ENCODE measurements around the gene GYS1.

The GYS1 gene

DNA sequence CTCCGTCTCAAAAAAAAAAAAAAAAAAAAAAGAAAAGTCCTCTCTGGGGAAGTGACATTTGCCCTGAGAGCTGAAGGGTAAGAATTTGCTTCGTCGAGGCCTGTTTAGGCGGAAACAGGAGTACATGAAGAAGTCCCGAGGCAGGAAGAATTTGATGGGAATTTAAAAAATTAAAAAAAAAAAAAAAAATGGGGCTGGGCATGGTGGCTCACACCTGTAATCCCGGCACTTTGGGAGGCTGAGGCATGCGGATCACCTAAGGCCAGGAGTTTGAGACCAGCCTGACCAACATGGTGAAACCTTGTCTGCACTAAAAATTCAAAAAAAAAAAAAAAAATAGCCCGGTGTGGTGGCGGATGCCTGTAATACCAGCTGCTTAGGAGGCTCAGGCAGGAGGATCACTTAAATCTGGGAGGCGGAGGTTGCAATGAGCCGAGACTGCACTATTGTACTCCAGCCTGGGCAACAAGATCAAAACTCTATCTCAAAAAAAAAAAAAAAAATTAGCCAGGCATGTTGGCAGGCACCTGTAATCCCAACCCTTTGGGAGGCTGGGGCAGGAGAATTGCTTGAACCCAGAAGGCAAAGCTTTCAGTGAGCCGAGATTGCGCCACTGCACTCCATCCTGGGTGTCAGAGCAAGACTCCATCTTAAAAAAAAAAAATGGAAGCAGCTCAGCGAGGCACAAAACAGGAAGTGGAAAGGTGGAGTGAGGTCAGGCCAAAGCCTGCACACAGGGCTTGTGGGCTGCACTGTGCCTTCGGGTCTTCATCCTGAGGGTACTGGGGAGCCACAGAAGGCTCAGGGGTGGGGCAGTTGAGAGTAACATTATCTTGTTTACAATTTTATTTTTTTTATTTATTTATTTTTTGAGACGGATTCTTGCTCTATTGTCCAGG lies 33.5 kb downstream of the GYS1 start:
- peaks cover 10% of the 10 kb centered on the region for H3K79me2 ChIP-seq (ENCODE audit: control insufficient read depth, insufficient read depth, low read length)
- H3K27me3 ChIP-seq (ENCODE audit: insufficient read depth, low read length, poor library complexity) = no peaks in the 10 kb centered on the region
- H3K56ac ChIP-seq (ENCODE audit: low read length) = no peak overlapping the region
- H3K4me1 ChIP-seq (ENCODE audit: control insufficient read depth, low read depth, low read length) = peaks cover 17% of the 10 kb centered on the region
- H3K9ac ChIP-seq (ENCODE audit: low read length) = no peak overlapping the region
- no peak overlapping the region for H3K18ac ChIP-seq (ENCODE audit: low read length)
- no peak overlapping the region for H2BK15ac ChIP-seq (replicated peaks; ENCODE audit: low read depth)
- H3K4me3 ChIP-seq (ENCODE audit: low read length) = no peak overlapping the region
- H3K36me3 ChIP-seq (ENCODE audit: control insufficient read depth, insufficient read depth, low read length) = peaks cover 8% of the 10 kb centered on the region
- H4K5ac ChIP-seq (ENCODE audit: low read length) = no peak overlapping the region
- no peak overlapping the region for H3K23ac ChIP-seq (ENCODE audit: low read length)
- DNase-seq = no peak
- peaks cover 14% of the 10 kb centered on the region for H3K79me1 ChIP-seq (ENCODE audit: low read length)
- H2BK5ac ChIP-seq (ENCODE audit: low read length) = no peak overlapping the region
- H2BK120ac ChIP-seq (ENCODE audit: low read depth, low read length) = no peak overlapping the region
- WGBS (ENCODE audit: extremely low coverage, insufficient coverage, low lambda C conversion rate) = no CpG with 5 or more reads among the region's 16 CpGs
- H4K8ac ChIP-seq (ENCODE audit: low read depth, low read length) = no peak overlapping the region
- H3K4me2 ChIP-seq (ENCODE audit: low read length) = no peak overlapping the region
- no peak overlapping the region for H2AK5ac ChIP-seq (ENCODE audit: low read length)
- H3K4ac ChIP-seq (ENCODE audit: low read depth, low read length) = no peak overlapping the region
- no peak overlapping the region for H3K27ac ChIP-seq (ENCODE audit: low read depth, low read length)

DNA sequence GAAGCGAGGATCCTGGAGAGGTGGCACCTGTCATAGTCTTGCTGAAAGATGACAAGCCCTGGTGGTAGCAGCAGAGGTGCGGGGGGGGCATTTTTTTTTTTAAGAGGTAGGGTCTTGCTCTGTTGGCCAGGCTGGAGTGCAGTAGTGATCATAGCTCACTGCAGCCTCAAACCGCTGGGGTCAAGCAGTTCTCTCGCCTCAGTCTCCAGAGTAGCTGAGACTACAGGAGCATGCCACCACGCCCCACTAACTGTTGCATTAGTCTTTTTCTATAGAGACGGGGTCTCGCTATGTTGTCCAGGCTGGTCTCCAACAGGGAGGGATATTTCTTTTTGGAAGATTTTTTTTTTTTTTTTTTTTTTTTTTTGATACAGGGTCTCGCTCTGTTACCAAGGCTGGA lies 35.1 kb downstream of the GYS1 start:
- peaks cover 8% of the 10 kb centered on the region for H3K36me3 ChIP-seq (ENCODE audit: control insufficient read depth, insufficient read depth, low read length)
- H3K79me1 ChIP-seq (ENCODE audit: low read length) = peaks cover 14% of the 10 kb centered on the region
- H2AK5ac ChIP-seq (ENCODE audit: low read length) = no peak overlapping the region
- H3K18ac ChIP-seq (ENCODE audit: low read length) = no peak overlapping the region
- no peak overlapping the region for H4K5ac ChIP-seq (ENCODE audit: low read length)
- peaks cover 5% of the 10 kb centered on the region for H3K4me1 ChIP-seq (ENCODE audit: control insufficient read depth, low read depth, low read length)
- H2BK5ac ChIP-seq (ENCODE audit: low read length) = no peak overlapping the region
- DNase-seq = no peak
- H2BK15ac ChIP-seq (replicated peaks; ENCODE audit: low read depth) = no peak overlapping the region
- no peak overlapping the region for H3K56ac ChIP-seq (ENCODE audit: low read length)
- H3K9ac ChIP-seq (ENCODE audit: low read length) = no peak overlapping the region
- H3K4ac ChIP-seq (ENCODE audit: low read depth, low read length) = no peak overlapping the region
- no peak overlapping the region for H3K4me3 ChIP-seq (ENCODE audit: low read length)
- no peak overlapping the region for H2BK120ac ChIP-seq (ENCODE audit: low read depth, low read length)
- H3K27me3 ChIP-seq (ENCODE audit: insufficient read depth, low read length, poor library complexity) = no peaks in the 10 kb centered on the region
- no CpG with 5 or more reads among the region's 8 CpGs for WGBS (ENCODE audit: extremely low coverage, insufficient coverage, low lambda C conversion rate)
- peaks cover 10% of the 10 kb centered on the region for H3K79me2 ChIP-seq (ENCODE audit: control insufficient read depth, insufficient read depth, low read length)
- H3K27ac ChIP-seq (ENCODE audit: low read depth, low read length) = no peak overlapping the region
- no peak overlapping the region for H3K4me2 ChIP-seq (ENCODE audit: low read length)
- no peak overlapping the region for H3K23ac ChIP-seq (ENCODE audit: low read length)
- H4K8ac ChIP-seq (ENCODE audit: low read depth, low read length) = no peak overlapping the region

DNA sequence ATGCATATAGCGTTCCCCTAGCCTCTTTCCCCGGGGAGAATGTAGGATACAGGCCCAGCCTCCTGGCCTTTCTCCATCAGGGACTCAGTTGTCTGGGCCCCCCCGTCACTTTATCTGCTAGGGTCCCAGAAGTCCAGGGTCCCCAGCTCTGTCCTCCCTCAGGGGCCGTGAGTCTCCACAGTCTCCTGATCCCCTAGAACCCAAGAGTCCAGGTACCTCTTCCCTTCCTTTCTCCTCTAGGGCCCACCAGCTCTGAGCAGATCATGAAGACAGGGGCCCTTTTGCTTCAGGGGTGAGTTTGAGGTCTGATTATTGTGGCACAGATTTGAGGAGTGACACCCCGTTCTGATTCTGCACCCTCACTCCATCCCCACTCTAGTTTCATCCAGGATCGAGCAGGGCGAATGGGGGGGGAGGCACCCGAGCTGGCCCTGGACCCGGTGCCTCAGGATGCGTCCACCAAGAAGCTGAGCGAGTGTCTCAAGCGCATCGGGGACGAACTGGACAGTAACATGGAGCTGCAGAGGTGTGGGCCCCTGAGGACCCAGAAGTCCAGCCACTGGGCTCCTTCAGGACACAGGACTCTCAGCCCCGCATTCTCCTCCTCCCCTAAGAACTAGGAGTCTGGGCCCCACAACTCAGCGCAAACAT lies 37.7 kb downstream of the GYS1 start:
- Histone ChIP-seq H2BK5ac (ENCODE audit: low read length) (peak overlapping the region; percentile 47), H3K9ac (ENCODE audit: low read length) (peak overlapping the region; percentile 97), H3K4me2 (ENCODE audit: low read length) (peak overlapping the region; percentile 76), H2BK15ac (replicated peaks; ENCODE audit: low read depth) (no peak overlapping the region), H3K18ac (ENCODE audit: low read length) (peak overlapping the region; percentile 88), H3K4me1 (ENCODE audit: control insufficient read depth, low read depth, low read length) (peaks cover 2% of the 10 kb centered on the region), H2BK120ac (ENCODE audit: low read depth, low read length) (no peak overlapping the region), H3K4ac (ENCODE audit: low read depth, low read length) (peak overlapping the region; percentile 63), H4K5ac (ENCODE audit: low read length) (no peak overlapping the region), H3K79me1 (ENCODE audit: low read length) (peaks cover 14% of the 10 kb centered on the region), H3K56ac (ENCODE audit: low read length) (peak overlapping the region; percentile 94), H3K27ac (ENCODE audit: low read depth, low read length) (peak overlapping the region; percentile 95), H2AK5ac (ENCODE audit: low read length) (peak overlapping the region; percentile 65), H4K8ac (ENCODE audit: low read depth, low read length) (peak overlapping the region; percentile 2), H3K79me2 (ENCODE audit: control insufficient read depth, insufficient read depth, low read length) (peaks cover 10% of the 10 kb centered on the region), H3K27me3 (ENCODE audit: insufficient read depth, low read length, poor library complexity) (no peaks in the 10 kb centered on the region), H3K23ac (ENCODE audit: low read length) (peak overlapping the region; percentile 94), H3K36me3 (ENCODE audit: control insufficient read depth, insufficient read depth, low read length) (peaks cover 8% of the 10 kb centered on the region), H3K4me3 (ENCODE audit: low read length) (peak overlapping the region; percentile 79)
- no peak for DNase-seq
- WGBS (ENCODE audit: extremely low coverage, insufficient coverage, low lambda C conversion rate) = no CpG with 5 or more reads among the region's 16 CpGs

DNA sequence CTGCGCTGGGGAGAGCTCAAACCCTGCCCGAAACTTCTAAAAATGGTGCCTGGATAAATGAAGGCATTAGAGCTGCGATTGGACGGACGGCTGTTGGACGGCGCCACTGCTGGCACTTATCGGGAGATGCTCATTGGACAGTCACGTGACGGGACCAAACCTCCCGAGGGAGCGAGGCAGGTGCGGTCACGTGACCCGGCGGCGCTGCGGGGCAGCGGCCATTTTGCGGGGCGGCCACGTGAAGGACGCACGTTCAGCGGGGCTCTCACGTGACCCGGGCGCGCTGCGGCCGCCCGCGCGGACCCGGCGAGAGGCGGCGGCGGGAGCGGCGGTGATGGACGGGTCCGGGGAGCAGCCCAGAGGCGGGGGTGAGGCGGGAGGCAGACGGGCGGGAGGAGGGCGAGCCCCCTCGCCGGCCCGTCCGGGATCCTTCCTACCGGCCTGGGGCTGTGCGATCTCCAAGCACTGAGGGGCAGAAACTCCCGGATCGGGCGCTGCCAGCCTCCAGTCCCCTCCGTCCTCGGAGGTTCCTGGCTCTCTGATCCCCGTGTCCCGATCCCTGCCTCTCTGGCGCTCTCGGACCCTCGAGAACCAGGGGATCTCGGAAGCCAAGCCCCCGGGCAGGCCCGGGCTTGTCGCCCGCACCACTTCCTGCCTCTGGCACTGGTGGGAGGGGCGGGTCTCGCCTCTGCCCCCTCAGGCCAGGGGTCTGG lies 38.4 kb downstream of the GYS1 start, which contains the start of gene BAX:
Gene BAX (plus strand): TSS at position 281 of the 713 bp plus-strand sequence. CDS start 54 bp downstream, at position 335.
- peak within 1 kb of the TSS; percentile 97 for H3K9ac ChIP-seq (ENCODE audit: low read length)
- no peaks in the 10 kb centered on the region for H3K27me3 ChIP-seq (ENCODE audit: insufficient read depth, low read length, poor library complexity)
- no peak within 1 kb of the TSS for H2BK15ac ChIP-seq (replicated peaks; ENCODE audit: low read depth)
- peak within 1 kb of the TSS; percentile 65 for H2AK5ac ChIP-seq (ENCODE audit: low read length)
- peak within 1 kb of the TSS; percentile 71 for H4K5ac ChIP-seq (ENCODE audit: low read length)
- peaks cover 8% of the 10 kb centered on the region for H3K36me3 ChIP-seq (ENCODE audit: control insufficient read depth, insufficient read depth, low read length)
- no peak within 1 kb of the TSS for H2BK120ac ChIP-seq (ENCODE audit: low read depth, low read length)
- H3K4ac ChIP-seq (ENCODE audit: low read depth, low read length) = peak within 1 kb of the TSS; percentile 63
- H3K27ac ChIP-seq (ENCODE audit: low read depth, low read length) = peak within 1 kb of the TSS; percentile 95
- peak within 1 kb of the TSS; percentile 87 for H3K4me2 ChIP-seq (ENCODE audit: low read length)
- WGBS (ENCODE audit: extremely low coverage, insufficient coverage, low lambda C conversion rate) = no CpG with 5 or more reads among the region's 71 CpGs
- peak; percentile 98 for DNase-seq
- H3K4me3 ChIP-seq (ENCODE audit: low read length) = peak within 1 kb of the TSS; percentile 79
- H3K56ac ChIP-seq (ENCODE audit: low read length) = peak within 1 kb of the TSS; percentile 94
- H3K23ac ChIP-seq (ENCODE audit: low read length) = peak within 1 kb of the TSS; percentile 94
- peaks cover 14% of the 10 kb centered on the region for H3K79me1 ChIP-seq (ENCODE audit: low read length)
- H3K79me2 ChIP-seq (ENCODE audit: control insufficient read depth, insufficient read depth, low read length) = peaks cover 10% of the 10 kb centered on the region
- peaks cover 2% of the 10 kb centered on the region for H3K4me1 ChIP-seq (ENCODE audit: control insufficient read depth, low read depth, low read length)
- peak within 1 kb of the TSS; percentile 75 for H2BK5ac ChIP-seq (ENCODE audit: low read length)
- peak within 1 kb of the TSS; percentile 77 for H4K8ac ChIP-seq (ENCODE audit: low read depth, low read length)
- peak within 1 kb of the TSS; percentile 88 for H3K18ac ChIP-seq (ENCODE audit: low read length)

DNA sequence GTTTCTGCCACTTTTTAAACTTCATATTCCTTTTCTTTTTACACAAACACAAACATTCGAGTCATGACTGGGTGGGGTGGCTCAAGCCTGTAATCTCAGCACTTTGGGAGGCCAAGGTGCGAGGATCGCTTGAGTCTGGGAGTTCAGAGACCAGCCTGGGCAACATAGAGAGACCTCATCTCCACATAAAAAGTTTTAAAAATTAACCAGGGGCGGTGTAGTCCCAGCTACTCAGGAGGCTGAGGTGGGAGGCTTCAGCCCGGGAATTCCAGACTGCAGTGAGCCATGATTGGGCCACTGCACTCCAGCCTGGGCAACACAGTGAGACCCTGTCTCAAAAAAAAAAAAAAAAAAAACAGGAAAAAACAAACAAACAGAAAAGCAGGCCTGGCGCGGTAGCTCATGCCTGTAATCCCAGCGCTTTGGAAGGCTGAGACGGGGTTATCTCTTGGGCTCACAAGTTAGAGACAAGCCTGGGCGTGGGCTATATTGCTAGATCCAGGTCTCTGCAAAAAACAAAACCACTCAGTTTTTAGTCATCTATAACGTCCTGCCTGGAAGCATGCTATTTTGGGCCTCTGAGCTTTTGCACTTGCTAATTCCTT lies 39.0 kb downstream of the GYS1 start:
- H3K23ac ChIP-seq (ENCODE audit: low read length) = no peak overlapping the region
- peaks cover 14% of the 10 kb centered on the region for H3K79me1 ChIP-seq (ENCODE audit: low read length)
- H4K8ac ChIP-seq (ENCODE audit: low read depth, low read length) = peak overlapping the region; percentile 31
- H2BK120ac ChIP-seq (ENCODE audit: low read depth, low read length) = no peak overlapping the region
- no peak for DNase-seq
- no peak overlapping the region for H3K18ac ChIP-seq (ENCODE audit: low read length)
- peak overlapping the region; percentile 87 for H3K4me2 ChIP-seq (ENCODE audit: low read length)
- peak overlapping the region; percentile 71 for H4K5ac ChIP-seq (ENCODE audit: low read length)
- no peak overlapping the region for H2BK15ac ChIP-seq (replicated peaks; ENCODE audit: low read depth)
- H3K56ac ChIP-seq (ENCODE audit: low read length) = peak overlapping the region; percentile 84
- no CpG with 5 or more reads among the region's 11 CpGs for WGBS (ENCODE audit: extremely low coverage, insufficient coverage, low lambda C conversion rate)
- peaks cover 2% of the 10 kb centered on the region for H3K4me1 ChIP-seq (ENCODE audit: control insufficient read depth, low read depth, low read length)
- no peak overlapping the region for H3K27ac ChIP-seq (ENCODE audit: low read depth, low read length)
- peak overlapping the region; percentile 40 for H3K4me3 ChIP-seq (ENCODE audit: low read length)
- peaks cover 8% of the 10 kb centered on the region for H3K36me3 ChIP-seq (ENCODE audit: control insufficient read depth, insufficient read depth, low read length)
- H3K9ac ChIP-seq (ENCODE audit: low read length) = peak overlapping the region; percentile 76
- peak overlapping the region; percentile 62 for H3K4ac ChIP-seq (ENCODE audit: low read depth, low read length)
- no peak overlapping the region for H2AK5ac ChIP-seq (ENCODE audit: low read length)
- peaks cover 10% of the 10 kb centered on the region for H3K79me2 ChIP-seq (ENCODE audit: control insufficient read depth, insufficient read depth, low read length)
- H3K27me3 ChIP-seq (ENCODE audit: insufficient read depth, low read length, poor library complexity) = no peaks in the 10 kb centered on the region
- no peak overlapping the region for H2BK5ac ChIP-seq (ENCODE audit: low read length)
